Measurements from ENCODE around the gene COBL.

DNA sequence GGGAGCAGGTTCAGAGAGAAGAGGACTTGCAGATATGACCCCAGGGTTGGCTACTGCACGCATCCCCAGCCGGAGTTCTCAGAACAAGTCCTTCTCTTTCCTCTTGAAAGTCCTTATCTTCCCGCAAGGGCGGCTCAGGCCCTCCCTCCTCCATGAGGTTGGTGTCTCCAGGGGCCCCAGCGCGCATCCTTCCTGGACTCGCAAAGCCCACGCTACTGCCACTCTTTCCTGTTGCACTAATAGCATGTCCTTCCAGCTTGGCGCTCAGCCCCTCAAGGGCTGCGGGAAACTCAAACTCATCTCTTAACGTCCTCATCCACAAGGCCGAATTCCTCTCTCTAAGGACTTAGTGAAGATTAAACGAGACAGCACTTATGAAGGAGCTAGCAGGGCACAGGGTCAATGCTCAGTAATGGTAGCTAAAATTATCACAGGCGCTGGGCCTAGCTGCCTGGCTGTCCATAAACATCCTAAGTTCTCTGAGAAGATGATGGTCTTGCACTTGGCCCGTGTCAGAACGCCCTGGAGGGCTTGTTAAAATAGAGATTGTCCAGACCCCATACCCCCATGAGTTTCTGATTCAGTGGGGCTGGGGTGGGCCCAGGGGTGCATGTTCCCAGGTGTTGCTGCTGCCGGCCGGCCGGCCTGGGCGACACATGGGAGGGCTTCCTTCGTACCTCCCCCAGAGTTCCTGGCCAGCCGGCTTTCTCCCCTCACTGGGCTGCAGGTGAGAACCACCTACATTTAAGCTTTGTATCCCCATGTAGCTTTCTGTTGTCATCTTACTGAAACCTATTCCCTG lies 261.4 kb downstream of the COBL start:
- TF ChIP-seq, protein P1, sequence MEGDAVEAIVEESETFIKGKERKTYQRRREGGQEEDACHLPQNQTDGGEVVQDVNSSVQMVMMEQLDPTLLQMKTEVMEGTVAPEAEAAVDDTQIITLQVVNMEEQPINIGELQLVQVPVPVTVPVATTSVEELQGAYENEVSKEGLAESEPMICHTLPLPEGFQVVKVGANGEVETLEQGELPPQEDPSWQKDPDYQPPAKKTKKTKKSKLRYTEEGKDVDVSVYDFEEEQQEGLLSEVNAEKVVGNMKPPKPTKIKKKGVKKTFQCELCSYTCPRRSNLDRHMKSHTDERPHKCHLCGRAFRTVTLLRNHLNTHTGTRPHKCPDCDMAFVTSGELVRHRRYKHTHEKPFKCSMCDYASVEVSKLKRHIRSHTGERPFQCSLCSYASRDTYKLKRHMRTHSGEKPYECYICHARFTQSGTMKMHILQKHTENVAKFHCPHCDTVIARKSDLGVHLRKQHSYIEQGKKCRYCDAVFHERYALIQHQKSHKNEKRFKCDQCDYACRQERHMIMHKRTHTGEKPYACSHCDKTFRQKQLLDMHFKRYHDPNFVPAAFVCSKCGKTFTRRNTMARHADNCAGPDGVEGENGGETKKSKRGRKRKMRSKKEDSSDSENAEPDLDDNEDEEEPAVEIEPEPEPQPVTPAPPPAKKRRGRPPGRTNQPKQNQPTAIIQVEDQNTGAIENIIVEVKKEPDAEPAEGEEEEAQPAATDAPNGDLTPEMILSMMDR (conservative IDR thresholded peaks at IDR 0.05; ENCODE audit: low read depth, low read length) = no peak
- TF ChIP-seq EZH2 (IDR thresholded peaks at IDR 0.05; ENCODE audit: low read length, unreplicated experiment) (no peak), EZH2phosphoT487 (IDR thresholded peaks at IDR 0.05; ENCODE audit: borderline replicate concordance, low read length) (no peak)

Data from PC-3 (cell line).